GM12875 (cell line): Measurements from ENCODE around the gene CDKL5.

ENCODE experiments used
- H3K4me3 ChIP-seq: one replicate; pipeline ENCODE4 v1.5.1; 2011; ENCODE audit warnings: low read depth, low read length, control low read depth
- TF ChIP-seq, protein P1 (sequence below): IDR thresholded peaks from 2 replicates; pipeline ENCODE4 v1.5.1; 2011; ENCODE audit warnings: low read depth, mild to moderate bottlenecking, control low read depth, inconsistent platforms, low read length, moderate library complexity, borderline replicate concordance; ENCODE audit not compliant: insufficient read depth

The CDKL5 gene

DNA sequence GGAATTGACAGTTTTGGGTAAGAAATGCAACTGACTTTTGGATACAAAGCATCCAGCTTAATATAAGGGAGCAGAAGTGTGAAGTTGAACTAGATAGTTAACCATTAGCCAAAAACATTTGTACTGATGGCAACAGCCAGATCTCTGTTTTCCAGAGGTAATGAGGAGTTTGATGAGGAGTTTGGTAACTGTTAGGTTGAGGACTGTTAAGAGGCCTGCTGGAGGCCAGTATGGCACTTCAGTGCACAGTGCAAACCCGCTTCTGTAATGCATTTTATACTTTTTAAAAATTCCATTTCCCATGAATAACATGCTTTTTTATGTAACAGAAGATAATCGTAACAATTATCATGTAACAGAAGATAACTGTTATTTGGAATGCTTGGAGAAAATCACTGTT is 30.0 kb downstream of the CDKL5 start:
- H3K4me3 ChIP-seq = no peak overlapping the region
- TF ChIP-seq, protein P1, sequence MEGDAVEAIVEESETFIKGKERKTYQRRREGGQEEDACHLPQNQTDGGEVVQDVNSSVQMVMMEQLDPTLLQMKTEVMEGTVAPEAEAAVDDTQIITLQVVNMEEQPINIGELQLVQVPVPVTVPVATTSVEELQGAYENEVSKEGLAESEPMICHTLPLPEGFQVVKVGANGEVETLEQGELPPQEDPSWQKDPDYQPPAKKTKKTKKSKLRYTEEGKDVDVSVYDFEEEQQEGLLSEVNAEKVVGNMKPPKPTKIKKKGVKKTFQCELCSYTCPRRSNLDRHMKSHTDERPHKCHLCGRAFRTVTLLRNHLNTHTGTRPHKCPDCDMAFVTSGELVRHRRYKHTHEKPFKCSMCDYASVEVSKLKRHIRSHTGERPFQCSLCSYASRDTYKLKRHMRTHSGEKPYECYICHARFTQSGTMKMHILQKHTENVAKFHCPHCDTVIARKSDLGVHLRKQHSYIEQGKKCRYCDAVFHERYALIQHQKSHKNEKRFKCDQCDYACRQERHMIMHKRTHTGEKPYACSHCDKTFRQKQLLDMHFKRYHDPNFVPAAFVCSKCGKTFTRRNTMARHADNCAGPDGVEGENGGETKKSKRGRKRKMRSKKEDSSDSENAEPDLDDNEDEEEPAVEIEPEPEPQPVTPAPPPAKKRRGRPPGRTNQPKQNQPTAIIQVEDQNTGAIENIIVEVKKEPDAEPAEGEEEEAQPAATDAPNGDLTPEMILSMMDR = no peak

DNA sequence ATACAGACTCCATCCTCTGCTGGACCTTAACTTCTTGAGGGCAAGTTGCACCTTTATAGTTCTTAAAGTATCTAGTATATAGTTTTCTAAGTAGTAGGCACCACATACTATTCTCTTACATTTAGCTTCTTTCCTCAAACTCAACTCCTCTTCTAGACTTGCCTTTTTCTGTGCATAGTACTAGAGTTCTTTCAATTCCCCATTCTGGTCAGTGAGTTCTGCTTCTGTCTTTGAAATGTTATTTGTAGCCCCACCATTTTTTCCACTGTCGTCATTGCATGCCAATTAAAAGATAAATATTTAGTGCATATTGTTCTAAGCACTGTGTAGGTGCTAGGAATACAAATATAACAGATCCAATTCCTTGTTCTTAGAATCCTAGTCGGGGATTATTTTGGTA is 31.6 kb downstream of the CDKL5 start:
- no peak overlapping the region for H3K4me3 ChIP-seq
- TF ChIP-seq, protein P1 = no peak

DNA sequence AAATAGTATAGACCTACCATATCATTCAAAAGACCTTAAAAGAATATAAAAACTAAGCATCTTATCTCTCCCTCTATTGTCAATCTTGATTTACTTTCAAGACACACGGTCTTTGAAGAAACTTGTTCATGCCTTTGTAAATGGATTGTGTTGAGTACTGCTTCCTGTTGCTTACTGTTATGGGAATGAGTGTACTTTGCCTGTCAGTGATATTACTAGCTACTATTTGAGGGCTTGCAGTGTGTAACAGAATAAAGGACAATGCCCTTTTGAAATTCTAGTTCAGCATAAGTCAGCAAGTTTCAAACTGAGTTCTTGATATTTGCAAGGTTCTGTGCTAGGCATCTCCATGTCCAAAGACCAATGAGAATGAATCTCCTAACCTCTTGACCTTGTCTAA is 36.0 kb downstream of the CDKL5 start:
- no peak overlapping the region for H3K4me3 ChIP-seq
- TF ChIP-seq, protein P1 = no peak

DNA sequence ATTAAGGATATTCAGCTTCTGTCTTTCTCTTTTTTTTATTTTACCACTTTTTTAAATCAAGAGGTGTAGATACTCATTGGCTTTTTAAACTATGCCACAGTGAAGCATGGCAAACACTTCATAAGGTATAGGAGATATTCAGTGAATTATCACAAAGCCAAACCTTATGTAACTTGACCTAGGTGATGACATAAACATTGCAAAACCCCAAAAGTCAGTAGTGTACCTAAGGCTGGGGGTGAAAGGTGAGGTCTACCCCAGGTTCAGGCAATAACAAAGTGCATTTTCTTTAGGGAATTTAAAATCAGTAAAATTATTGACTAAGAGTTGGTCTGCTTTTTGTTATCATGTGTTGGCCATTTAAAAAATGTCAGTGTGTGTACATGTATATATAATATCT is 39.1 kb downstream of the CDKL5 start:
- no peak overlapping the region for H3K4me3 ChIP-seq
- TF ChIP-seq, protein P1 = no peak

DNA sequence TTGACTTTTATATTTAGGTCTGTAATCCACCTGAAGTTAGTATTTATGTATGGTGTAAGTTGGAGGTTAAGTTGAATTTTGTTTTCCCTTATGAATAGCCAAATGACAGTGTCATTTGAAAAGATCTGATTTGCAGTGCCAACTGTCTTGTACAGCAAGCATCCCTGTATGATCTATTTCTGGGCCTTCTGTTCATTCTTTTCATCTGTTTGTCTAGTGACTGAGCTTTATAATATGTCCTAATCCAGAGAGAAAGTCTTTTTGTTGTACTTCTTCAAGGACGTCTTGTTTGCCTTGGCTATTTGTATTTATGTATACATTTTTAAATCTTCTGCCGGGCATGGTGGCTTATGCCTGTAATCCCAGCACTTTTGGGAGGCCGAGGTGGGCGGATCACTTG is 39.6 kb downstream of the CDKL5 start:
- H3K4me3 ChIP-seq = no peak overlapping the region
- TF ChIP-seq, protein P1 = no peak

DNA sequence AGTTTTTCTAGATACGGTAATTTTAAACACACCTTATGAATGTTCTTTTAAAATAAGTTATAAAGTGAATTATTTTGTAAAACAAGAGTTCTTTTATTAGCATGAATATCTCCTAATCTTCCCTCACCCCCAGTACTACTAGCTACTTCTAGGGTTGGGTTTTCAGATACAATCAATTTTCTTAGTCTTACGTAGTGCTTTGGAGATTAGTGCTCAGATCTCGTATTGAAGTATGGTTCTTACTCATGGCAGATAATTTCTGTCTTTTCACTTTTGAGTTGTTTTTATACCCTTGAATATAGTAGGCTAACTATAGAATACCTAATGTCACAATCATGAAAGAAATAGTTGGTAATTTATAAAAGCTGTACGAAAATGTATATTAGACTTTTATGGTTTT is 43.2 kb downstream of the CDKL5 start:
- TF ChIP-seq, protein P1 = no peak
- no peak overlapping the region for H3K4me3 ChIP-seq

DNA sequence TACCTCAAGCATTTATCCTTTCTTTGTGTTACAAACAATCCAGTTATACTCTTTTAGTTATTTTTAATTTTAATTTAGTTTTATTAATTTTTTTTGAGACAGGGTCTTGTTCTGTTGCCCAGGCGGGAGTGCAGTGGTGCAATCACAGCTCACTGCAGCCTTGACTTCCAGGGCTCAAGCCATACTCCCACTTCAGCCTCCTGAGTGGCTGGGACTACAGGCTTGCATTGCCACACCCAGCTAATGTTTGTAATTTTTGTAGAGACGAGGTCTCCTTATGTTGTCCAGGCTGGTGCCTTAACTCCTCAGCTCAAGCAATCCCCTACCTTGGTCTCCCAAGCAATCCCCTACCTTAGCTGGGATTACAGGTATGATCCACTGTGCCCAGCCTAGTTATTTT is 45.9 kb downstream of the CDKL5 start:
- TF ChIP-seq, protein P1 = no peak
- no peak overlapping the region for H3K4me3 ChIP-seq
